Ramos (cell line): ENCODE data around the gene PCDHGB5.
"Not testable (repeated sequence)": the region's sequence is repeated elsewhere in the genome, so short reads cannot be mapped to it uniquely, and the experiment has no call there.

Experiments used
- in situ Hi-C: fragments of 300-500 bp; cut with MboI; formaldehyde crosslinking; loops from one replicate; pipeline ENCODE4 v1.14.3; 2022; ENCODE audit warnings: low sequenced_read_pairs; ENCODE audit not compliant: unreplicated experiment

The PCDHGB5 gene

DNA sequence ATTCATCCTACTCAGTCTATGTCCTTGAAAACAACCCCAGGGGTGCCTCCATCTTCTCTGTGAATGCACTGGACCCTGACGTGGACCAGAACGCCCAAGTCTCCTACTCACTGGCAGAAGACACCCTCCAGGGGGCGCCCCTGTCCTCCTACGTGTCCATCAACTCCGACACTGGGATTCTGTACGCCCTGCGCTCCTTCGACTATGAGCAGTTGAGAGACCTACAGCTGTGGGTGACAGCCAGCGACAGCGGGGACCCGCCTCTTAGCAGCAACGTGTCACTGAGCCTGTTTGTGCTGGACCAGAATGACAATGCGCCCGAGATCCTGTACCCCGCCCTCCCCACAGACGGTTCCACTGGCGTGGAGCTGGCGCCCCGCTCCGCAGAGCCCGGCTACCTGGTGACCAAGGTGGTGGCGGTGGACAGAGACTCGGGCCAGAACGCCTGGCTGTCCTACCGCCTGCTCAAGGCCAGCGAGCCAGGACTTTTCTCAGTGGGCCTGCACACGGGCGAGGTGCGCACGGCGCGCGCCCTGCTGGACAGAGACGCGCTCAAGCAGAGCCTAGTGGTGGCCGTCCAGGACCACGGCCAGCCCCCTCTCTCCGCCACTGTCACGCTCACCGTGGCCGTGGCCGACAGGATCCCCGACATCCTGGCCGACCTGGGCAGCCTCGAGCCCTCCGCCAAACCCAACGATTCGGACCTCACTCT is 22.1 kb upstream of the PCDHGB5 start:
- in situ Hi-C loops, result not testable (repeated sequence)

DNA sequence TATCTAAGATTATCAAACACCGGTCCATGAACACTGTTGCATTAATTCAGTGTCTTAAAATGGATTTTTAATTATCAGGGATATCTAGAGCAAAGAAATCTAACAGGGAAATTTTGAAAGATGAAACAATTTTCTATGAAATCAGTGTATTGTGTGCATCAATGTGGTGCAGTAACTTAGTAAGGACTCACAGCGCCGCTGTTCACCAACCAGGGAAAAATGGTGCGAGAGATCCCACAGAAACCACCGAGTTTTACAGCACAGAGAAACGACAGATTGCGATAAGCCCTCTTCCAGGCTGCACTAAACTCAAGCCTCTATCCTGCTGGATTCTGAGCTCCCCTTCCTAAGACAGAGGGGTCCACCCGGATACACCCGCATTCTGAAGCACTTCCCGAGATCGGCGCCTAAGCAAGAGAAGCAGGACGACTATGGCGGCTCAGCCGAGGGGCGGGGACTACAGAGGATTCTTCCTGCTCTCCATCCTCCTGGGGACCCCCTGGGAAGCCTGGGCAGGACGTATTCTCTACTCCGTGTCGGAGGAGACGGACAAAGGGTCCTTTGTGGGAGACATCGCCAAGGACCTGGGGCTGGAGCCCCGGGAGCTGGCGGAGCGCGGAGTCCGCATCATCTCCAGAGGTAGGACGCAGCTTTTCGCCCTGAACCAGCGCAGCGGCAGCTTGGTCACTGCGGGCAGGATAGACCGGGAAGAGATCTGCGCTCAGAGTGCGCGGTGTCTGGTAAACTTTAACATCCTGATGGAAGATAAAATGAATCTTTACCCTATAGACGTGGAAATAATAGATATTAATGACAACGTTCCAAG is 15.1 kb upstream of the PCDHGB5 start, which contains the start of gene PCDHGA7:
Gene PCDHGA7 (plus strand): TSS at position 274 of the 826 bp plus-strand sequence. CDS start 158 bp downstream, at position 432.
- in situ Hi-C loops, result no loop called here

- in situ Hi-C loops, result no loop called here
These were observed 14.4 kb upstream of the PCDHGB5 start for GRCh38 chr5:141383345-141383744.

GRCh38 chr5:141384471-141385267 is 13.1 kb upstream of the PCDHGB5 start:
- in situ Hi-C loops, result no loop called here

DNA sequence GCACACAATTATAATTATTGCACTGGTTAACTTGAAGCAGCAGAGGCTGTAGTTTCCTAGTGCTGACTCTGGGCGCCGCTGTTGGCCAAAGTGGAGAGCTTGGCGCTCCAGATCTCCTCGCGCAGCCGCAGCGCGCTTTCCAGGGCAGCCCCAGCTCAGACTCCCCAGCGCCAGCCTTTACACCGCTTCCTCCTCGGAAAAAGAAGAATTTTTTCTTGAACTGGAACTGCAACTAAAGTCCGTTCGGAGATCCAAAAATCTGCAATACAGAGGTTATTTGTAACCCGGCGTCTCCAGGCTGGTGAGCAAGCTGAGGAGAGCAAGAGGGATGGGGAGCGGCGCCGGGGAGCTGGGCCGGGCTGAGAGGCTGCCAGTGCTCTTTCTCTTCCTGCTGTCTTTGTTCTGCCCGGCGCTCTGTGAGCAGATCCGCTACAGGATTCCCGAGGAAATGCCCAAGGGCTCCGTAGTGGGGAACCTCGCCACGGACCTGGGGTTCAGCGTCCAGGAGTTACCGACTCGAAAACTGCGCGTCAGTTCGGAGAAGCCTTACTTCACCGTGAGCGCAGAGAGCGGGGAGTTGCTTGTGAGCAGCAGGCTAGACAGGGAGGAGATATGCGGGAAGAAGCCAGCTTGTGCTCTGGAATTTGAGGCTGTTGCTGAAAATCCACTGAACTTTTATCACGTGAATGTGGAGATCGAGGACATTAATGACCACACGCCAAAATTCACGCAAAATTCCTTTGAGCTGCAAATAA is 10.0 kb upstream of the PCDHGB5 start, which contains the start of gene PCDHGB4:
Gene PCDHGB4 (plus strand): TSS at position 142 of the 755 bp plus-strand sequence. CDS start 187 bp downstream, at position 329.
- in situ Hi-C loops, result not testable (repeated sequence)

DNA sequence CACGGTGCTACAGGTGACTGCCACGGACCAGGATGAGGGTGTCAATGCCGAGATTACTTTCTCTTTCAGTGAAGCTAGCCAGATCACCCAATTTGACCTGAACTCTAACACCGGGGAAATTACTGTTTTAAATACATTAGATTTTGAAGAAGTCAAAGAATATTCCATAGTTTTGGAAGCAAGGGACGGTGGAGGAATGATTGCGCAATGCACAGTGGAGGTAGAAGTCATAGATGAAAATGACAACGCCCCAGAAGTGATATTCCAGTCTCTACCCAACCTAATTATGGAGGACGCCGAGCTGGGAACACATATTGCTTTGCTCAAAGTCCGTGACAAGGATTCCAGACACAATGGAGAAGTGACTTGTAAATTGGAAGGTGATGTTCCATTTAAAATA is 9.1 kb upstream of the PCDHGB5 start:
- in situ Hi-C loops, result no loop called here

DNA sequence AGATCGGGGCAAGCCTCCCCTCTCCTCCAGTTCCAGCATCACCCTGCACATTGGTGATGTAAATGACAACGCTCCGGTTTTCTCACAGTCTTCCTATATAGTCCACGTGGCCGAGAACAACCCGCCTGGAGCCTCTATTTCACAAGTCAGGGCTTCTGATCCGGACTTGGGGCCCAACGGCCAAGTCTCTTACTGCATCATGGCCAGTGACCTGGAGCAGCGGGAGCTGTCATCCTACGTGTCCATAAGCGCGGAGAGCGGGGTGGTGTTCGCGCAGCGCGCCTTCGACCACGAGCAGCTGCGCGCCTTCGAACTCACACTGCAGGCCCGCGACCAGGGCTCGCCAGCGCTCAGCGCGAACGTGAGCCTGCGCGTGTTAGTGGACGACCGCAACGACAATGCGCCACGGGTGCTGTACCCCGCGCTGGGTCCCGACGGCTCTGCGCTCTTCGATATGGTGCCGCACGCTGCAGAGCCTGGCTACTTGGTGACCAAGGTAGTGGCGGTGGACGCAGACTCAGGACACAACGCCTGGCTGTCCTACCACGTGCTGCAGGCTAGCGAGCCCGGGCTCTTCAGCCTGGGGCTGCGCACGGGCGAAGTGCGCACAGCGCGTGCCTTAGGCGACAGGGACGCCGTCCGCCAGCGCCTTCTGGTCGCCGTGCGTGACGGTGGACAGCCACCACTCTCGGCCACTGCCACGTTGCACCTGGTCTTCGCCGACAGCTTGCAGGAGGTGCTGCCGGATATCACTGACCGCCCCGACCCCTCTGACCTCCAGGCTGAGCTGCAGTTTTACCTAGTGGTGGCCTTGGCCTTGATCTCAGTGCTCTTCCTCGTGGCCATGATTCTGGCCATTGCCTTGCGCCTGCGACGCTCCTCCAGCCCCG is 8.3 kb upstream of the PCDHGB5 start:
- in situ Hi-C loops, result no loop called here

GRCh38 chr5:141392429-141393198 is 5.1 kb upstream of the PCDHGB5 start, which contains the start of gene PCDHGA8:
PCDHGA8 (plus strand) TSS chr5:141392633; CDS start chr5:141392814, 181 bp downstream.
- in situ Hi-C loops, result no loop called here

DNA sequence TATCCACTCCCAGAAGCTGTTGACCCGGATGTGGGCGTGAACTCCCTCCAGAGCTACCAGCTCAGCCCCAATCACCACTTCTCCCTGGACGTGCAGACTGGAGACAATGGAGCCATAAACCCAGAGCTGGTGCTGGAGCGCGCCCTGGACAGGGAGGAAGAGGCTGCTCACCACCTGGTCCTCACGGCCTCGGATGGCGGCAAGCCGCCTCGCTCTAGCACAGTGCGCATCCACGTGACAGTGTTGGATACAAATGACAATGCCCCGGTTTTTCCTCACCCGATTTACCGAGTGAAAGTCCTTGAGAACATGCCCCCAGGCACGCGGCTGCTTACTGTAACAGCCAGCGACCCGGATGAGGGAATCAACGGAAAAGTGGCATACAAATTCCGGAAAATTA is 4.5 kb upstream of the PCDHGB5 start:
- in situ Hi-C loops, result no loop called here

- in situ Hi-C loops, result not testable (repeated sequence)
These were observed 3.2 kb upstream of the PCDHGB5 start for GRCh38 chr5:141394401-141395187.

GRCh38 chr5:141398608-141399007 is 861 bp downstream of the PCDHGB5 start:
- in situ Hi-C loops, result no loop called here

DNA sequence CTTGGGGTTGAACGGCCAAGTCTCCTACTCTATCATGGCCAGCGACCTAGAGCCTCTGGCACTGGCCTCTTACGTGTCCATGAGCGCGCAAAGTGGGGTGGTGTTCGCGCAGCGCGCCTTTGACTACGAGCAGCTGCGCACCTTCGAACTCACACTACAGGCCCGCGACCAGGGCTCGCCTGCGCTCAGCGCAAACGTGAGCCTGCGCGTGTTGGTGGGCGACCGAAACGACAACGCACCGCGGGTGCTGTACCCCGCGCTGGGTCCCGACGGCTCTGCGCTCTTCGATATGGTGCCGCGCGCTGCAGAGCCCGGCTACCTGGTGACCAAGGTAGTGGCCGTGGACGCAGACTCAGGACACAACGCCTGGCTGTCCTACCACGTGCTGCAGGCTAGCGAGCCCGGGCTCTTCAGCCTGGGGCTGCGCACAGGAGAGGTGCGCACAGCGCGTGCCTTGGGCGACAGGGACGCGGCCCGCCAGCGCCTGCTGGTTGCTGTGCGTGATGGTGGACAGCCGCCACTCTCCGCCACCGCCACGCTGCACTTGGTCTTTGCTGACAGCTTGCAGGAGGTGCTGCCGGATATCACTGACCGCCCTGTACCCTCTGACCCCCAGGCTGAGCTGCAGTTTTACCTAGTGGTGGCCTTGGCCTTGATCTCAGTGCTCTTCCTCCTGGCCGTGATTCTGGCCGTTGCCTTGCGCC is 2.0 kb downstream of the PCDHGB5 start:
- in situ Hi-C loops, result no loop called here

GRCh38 chr5:141402553-141403243 is 5.0 kb downstream of the PCDHGB5 start, which contains the start of gene PCDHGA9:
PCDHGA9 (plus strand) TSS chr5:141402778; CDS start chr5:141402953, 175 bp downstream.
- in situ Hi-C loops, result no loop called here

DNA sequence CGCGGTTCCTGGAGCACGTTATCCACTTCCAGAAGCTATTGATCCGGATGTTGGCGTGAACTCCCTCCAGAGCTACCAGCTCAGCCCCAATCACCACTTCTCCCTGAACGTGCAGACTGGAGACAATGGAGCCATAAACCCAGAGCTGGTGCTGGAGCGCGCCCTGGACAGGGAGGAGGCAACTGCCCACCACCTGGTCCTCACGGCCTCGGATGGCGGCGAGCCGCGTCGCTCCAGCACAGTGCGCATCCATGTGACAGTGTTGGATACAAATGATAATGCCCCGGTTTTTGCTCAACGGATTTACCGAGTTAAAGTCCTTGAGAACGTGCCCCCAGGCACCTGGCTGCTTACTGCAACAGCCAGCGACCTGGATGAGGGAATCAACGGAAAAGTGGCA is 5.6 kb downstream of the PCDHGB5 start:
- in situ Hi-C loops, result no loop called here

- in situ Hi-C loops, result not testable (repeated sequence)
These were observed 10.2 kb downstream of the PCDHGB5 start, which contains the start of gene PCDHGB6 for GRCh38 chr5:141407790-141408505. PCDHGB6 (plus strand) TSS chr5:141408021; CDS start chr5:141408203, 182 bp downstream.
